Forelimb muscle (tissue), 1 donor: ENCODE measurements around the gene GAS7. TPM values are rescaled to one million over a fixed set of nuclear protein-coding genes. Genes with fewer than 3 reads are reported as not detected.

Experiments used
- DNase-seq: peaks from one replicate; pipeline ENCODE4 v3.0.0-alpha.2; 2013; ENCODE audit warnings: low read depth
- polyA plus RNA-seq: library from polyadenylated mRNA; unstranded; fragments of 120-200 nt; gene quantifications from one replicate; pipeline ENCODE4 v1.2.1, GENCODE V29; 2013; ENCODE audit not compliant: insufficient read length

The GAS7 gene
- polyA plus RNA-seq, 1 donor = 57.9 TPM

DNA sequence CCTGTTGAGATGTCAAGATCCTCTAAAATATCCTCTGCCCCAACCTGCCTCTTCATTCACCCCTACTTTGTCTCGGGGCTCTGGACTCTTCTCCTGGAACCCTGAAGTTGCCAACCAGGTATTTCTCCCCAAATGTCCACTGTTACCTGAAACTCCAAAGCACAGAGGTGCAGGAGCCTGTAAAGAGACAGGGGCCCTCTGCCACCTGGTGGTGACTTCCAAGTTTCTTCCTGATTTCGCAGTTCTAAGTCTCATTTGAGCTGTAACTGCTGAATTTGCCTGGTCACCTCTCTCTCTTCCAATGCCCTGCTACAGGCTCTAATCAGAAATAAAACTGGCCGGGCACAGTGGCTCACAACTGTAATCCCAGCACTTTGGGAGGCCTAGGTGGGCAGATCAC is 216.2 kb downstream of the GAS7 start:
- DNase-seq = no peak

DNA sequence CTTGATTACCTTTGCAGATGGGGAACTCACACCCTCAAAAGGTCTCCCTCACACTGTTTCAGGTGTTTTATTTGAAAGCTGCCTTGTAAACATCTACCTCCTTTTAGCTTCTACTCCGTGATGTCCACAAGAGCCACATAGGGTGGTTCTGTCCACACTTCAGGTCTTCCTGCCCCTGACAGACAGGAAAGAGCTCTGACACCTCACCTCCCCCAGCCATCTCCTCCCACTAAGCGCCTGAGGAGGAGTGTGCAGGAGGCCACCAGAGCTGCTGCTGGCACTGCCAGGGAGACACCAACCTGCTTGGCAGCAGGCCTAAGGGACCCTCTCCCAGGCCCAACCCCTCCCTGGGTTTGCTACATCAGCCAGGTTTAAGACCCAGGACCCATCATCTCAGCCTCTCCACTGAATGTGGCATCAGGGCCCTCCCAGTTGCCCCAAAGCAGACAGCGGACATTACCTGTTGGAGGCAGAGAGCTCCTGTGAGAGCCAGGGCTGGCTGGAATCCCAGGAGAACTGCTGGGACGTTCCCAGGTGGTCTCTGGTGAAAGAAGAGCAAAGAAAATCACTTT is 217.0 kb downstream of the GAS7 start:
- DNase-seq = no peak

DNA sequence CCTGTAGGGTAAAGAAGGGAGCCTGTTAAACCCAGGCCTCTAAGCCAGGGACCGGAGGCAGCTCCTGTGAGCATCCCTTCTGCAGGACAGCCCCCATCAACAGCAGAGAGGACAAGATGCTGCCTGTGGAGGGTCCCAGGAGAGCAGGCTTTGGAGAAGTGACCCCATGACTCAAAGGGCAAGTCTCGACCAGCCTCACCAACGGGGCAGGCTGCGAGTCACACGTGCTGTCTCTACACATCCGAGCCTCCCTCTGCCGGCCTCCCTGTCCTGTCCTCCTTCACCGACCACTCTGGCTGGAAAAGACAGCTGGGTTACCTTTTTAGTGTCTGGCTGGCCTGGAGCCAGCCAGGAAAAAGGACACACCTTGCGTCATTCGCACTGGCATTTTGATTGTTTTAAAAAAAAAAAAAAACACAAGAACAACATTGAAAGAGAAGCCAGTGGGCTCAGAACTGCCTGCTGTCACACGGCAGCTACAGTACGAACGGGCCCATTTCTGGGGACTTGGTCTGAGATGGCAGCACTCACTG is 218.9 kb downstream of the GAS7 start:
- no peak for DNase-seq

GRCh38 chr17:9977180-9977575 is 221.2 kb downstream of the GAS7 start:
- DNase-seq = no peak

DNA sequence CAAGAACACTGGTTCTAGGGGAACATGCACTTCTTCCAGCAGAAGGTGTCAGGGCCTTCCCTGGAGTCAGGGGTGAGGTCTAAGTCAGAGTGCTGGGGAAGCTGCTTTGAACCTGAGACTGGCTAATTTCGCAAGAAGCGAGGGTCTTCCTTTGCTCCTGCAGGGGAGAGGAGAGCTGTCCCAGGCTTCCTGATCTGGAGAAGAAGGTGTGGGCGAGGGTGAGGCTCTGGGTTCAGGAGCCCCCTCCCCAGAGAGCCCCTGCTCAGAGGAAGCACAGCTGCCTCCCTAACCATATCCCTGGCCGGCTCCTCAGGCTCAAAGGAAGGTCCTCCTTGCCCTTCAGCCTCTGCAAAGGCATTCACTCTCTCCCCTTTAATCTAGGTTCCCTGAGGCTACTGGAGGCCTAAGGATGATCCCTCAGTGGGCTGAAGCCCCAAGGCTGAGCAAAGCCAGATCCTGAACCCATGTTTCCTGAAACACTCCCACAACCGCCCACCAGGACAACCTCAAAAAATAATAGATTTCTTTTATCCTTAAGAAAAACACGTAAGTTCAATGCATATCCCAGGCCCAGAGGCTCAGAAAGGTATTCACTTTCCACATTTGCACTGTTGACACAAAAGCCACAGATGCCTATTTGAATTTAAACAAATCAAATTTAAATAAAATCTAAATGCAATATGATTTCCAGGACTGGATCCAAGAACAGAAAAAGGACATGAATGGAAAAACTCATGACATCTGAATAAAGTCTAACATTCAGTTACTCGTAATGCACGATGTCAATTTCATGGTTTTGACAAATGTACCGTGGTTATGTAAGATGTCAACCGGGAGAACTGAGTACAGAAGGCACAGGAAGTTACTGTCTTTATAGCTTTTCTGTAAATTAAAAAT is 221.9 kb downstream of the GAS7 start:
- no peak for DNase-seq

GRCh38 chr17:9974448-9975381 is 223.7 kb downstream of the GAS7 start:
- DNase-seq = no peak

- DNase-seq = no peak
These were observed 224.5 kb downstream of the GAS7 start for GRCh38 chr17:9973669-9974447.

- DNase-seq = no peak
These were observed 226.4 kb downstream of the GAS7 start for GRCh38 chr17:9971991-9972390.

DNA sequence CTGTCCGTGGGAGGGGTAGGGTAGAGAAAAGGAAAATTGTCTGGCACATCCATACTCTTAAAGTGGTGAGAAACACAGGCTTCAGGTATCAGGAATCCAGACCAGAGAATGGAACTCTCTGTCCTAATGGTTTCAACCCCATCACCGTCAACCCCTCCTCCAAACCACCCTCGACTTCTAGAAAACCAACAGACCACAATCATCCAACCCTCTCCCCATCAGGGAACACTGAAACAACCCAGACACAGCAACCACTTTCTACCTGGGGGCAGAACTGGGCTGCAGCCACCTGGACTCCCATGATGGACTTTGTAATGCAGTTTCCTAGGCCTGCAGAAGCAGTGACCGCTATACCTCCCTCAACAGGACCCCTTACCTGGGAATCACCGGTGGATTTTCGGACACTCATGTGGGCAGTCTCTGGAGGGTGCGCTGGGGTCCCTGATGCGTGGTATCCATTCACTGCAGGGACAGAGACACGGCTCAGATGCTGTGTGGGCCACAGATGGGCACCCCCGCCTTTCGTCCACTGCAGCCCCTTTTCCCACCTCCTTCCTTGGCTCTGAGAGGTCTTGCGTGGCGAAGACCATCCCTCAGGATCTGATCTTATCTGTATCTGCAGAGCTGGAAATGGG is 229.0 kb downstream of the GAS7 start:
- no peak for DNase-seq

DNA sequence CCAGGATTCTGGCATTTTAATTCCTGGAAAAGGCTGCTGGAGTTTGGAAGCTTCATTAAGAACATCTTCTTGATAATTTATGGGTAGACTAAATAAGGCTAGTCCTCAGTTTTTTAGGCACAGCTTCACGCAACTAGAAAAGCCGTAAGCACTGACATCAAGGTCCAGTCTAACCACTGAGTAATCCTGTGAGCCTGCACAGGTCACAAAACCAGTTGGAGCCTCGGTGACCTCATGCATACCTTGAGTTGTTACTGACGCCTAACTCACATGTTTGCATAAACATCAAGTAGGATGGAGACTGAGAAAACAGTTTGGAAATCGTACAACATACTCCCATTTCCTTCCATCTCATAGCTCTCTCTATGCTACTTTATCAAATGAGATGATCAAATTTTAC is 229.5 kb downstream of the GAS7 start:
- DNase-seq = no peak

DNA sequence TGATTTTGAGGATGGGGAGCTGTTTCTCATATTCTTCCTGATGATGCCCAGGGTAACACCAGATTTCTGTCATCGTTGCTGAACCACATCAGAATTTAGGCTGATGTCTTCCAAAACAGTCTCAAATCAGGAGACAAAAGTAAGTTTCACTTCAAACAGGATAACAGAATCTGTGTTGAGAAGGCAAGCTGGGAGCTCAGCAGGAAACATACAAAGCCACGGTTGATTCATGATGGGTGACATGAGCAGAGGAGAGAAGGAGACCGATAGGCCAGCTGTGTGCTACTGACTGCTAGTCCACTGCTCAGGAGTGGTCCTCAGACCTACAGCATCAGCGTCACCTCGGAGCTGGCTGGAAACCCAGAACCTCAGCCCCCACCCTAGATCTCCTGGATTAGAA is 230.4 kb downstream of the GAS7 start:
- no peak for DNase-seq

DNA sequence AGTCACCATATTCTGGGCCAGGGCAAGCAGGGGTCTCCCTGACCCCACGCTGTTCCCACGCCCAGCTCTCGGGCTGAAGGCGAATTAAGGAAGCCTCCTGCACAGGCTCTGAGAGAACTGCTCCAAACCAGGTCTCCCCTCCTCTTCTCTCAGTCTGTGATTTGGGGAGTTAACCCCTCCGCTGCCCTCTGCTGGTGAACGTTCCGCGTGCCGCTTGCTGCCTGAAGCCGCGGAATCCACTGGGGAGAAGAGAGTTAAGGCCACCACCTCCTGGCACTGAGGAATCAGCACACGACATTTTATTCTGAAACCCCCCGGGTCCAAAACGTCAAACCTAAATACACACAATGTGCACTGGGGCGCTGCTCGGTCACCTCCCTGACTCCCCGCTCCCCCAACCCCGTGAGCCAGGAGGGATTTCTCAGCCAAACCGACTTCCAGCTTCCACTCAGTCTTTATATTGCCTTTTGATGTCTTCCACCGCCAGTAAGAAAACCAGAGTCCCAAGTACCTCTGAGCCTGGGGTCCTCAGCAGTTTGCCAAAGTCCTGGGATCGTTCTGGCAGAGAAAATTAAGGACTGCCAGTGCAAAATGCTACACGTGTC is 238.9 kb downstream of the GAS7 start:
- no peak for DNase-seq

GRCh38 chr17:9958586-9959281 is 239.7 kb downstream of the GAS7 start:
- no peak for DNase-seq

DNA sequence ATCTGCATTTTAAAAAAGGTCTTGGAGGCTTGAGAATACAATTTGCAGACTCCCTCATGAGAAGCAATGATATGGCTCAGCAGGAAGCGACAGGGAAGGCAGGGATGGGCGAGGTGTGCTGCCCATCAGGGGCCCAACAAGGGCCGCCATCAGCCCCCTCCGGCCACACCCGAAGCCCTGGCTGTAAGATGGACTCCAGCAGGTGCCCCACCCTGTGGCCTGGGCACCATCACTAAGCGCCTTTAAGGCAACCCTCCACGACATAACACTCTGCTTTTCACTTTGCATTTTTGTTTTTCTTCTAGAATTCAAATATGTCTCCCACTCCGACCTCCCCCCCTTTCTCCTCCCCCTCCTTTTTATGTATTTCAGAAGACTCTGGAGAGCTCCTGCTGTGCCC is 241.2 kb downstream of the GAS7 start:
- DNase-seq = no peak

DNA sequence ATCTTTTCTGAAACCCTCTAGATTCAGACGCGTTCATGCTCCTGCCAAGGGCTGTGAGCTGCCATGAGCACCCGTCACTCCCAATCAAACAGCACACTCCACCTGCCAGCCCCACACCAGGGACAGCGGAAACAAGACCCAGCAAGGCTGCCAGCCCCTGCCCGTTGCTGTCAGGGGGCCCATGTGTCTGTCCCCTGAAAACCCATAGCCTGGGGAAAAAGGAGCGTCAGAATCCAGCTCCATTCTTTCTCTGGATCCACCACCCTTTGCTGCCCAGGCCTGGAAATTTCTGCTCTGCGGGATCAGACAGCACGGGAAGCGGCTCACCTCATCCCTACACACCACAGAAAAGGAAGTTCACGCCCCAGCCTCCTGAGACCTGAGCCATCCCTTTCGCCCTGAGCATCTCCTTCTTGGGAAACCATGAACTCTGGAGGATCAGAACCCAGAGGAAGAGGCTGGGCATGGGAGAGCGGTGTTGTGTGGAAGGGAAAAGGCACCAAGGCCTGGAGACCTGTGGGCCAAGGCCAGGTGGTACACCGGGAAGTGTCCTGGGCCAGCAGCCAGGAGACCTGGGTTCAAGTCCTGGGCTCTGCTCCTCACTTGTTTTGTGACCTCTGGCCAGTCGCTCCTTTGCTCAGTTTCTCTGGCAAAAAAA is 241.8 kb downstream of the GAS7 start:
- DNase-seq = no peak

- no peak for DNase-seq
These were observed 244.9 kb downstream of the GAS7 start for GRCh38 chr17:9953492-9953891.

DNA sequence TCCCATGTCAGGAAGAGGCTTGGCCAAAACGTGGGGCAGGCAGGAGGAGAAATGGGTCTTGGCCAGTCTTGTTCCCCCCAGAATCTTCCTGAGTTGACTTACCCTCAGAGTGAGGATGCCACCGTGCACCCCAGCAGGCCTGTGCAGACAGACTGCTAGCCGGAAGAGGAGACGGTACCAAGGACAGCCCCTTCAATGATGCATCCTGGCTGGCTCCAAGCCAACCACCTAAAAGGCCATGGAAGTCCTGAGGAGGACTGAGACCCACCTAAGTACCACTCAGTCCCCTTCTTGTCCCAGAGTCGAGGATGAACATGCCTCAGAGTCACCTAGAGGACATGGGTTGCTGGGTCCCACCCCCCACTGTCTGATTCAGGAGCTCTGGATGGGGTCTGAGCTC is 246.6 kb downstream of the GAS7 start:
- no peak for DNase-seq

DNA sequence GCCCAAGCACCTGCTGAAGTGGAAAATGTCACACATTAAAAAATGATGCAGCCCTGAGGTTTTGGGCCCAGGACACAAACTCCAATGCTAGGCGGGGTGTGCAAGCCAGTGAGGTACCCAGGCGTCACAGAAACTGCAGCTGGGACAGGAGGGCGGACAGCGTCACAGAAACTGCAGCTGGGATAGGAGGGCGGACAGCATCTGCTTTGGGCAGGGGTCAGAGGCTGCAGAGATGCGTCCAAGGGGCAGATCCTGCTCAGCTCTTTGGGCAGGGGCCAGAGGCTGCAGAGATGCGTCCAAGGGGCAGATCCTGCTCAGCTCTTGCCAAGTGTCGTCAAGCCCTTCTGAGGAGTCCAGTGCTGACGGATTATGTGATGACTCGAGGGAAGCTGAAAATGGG is 249.5 kb downstream of the GAS7 start:
- DNase-seq = no peak

DNA sequence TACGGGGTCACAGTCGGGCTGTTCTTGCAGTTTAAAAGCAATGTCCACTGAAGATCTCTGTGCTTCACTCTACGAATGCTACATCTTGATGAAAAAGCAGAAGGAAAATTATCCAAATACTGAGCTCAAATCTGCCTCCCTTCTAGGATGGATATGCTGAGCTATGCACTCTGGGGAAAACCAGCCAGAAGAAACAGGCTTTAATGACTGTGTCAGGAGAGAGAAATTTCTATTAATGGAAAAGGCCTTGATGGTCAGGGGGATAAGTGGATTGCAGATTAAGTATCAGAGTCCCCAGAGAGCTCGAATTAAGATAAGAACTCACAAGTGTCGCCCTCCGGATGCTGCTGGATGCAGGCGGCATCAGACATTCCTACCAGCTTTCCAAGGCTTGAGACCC is 253.7 kb downstream of the GAS7 start:
- DNase-seq = no peak
